Measurements from ENCODE around the gene MICAL3.
A peak's percentile ranks its signal among the peaks of the same experiment; 100 is the strongest.

Gene MICAL3

DNA sequence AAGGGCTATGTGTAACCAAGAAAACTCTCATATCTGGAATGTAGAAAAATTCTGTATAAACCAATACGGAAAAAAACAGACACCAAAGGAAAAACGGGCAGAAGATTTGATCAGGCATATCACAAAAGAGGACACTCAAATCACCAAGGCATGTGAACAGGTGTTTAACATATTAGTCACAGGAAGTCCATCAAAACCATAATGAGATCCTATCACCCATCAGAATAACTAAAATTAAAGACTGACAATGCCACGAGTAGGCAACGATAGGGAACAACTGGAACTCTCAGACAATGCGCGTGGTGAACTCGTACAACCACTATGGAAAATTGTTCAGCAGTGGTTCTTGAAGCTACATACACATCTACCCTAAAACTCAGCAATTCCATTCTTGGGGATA lies 94.5 kb downstream of the MICAL3 start:
- H3K79me1 ChIP-seq (ENCODE audit: low read length), result no peaks in the 10 kb centered on the region
- H3K18ac ChIP-seq (ENCODE audit: low read length), result no peak overlapping the region
- no peak overlapping the region for H2BK120ac ChIP-seq (ENCODE audit: insufficient read depth, low read length, poor library complexity)
- no peak overlapping the region for H3K4me3 ChIP-seq (ENCODE audit: low read depth, low read length)
- H3K9me3 ChIP-seq (ENCODE audit: insufficient read depth, low read depth, low read length), result no peaks in the 10 kb centered on the region
- H3K79me2 ChIP-seq (ENCODE audit: control insufficient read depth, insufficient read depth, low read length, poor library complexity), result no peaks in the 10 kb centered on the region
- no peak for DNase-seq
- no peak overlapping the region for H3K9ac ChIP-seq (ENCODE audit: low read length)
- no peak overlapping the region for H2AFZ ChIP-seq (ENCODE audit: insufficient read depth, low read length, poor library complexity)
- no peak overlapping the region for H4K8ac ChIP-seq (ENCODE audit: low read depth, low read length)
- H3K36me3 ChIP-seq (ENCODE audit: control insufficient read depth in 1 of 2, insufficient read depth in 2 of 2, low read length in 2 of 2), result no peaks in the 10 kb centered on the region
- no peaks in the 10 kb centered on the region for H3K4me1 ChIP-seq (ENCODE audit: control insufficient read depth in 1 of 2, insufficient read depth in 2 of 2, low read length in 2 of 2)
- H3K27me3 ChIP-seq (ENCODE audit: insufficient read depth, low read length), result no peaks in the 10 kb centered on the region
- no CpG with 5 or more reads among the region's 7 CpGs for WGBS (ENCODE audit: extremely low coverage, insufficient coverage, insufficient read length)
- no peak overlapping the region for H4K12ac ChIP-seq (ENCODE audit: low read depth, low read length)
- H2AK5ac ChIP-seq (ENCODE audit: low read length), result no peak overlapping the region
- no peak overlapping the region for H3K27ac ChIP-seq (ENCODE audit: low read depth, low read length)
- H3K4me2 ChIP-seq (ENCODE audit: low read length), result no peak overlapping the region
- H4K91ac ChIP-seq (ENCODE audit: low read depth, low read length), result no peak overlapping the region
- no peak overlapping the region for H2BK12ac ChIP-seq (ENCODE audit: low read length)
- H3K4ac ChIP-seq (ENCODE audit: low read depth, low read length), result no peak overlapping the region
- no peak overlapping the region for H3K14ac ChIP-seq (ENCODE audit: low read length)
- H2BK5ac ChIP-seq (ENCODE audit: low read depth, low read length, poor library complexity), result no peak overlapping the region
- H3K23ac ChIP-seq (ENCODE audit: low read length), result no peak overlapping the region

- no peaks in the 10 kb centered on the region for H3K4me1 ChIP-seq (ENCODE audit: control insufficient read depth in 1 of 2, insufficient read depth in 2 of 2, low read length in 2 of 2)
- H3K18ac ChIP-seq (ENCODE audit: low read length), result no peak overlapping the region
- peak; percentile 56 to 91 for DNase-seq
- H3K27ac ChIP-seq (ENCODE audit: low read depth, low read length), result no peak overlapping the region
- no peaks in the 10 kb centered on the region for H3K79me1 ChIP-seq (ENCODE audit: low read length)
- no peak overlapping the region for H4K91ac ChIP-seq (ENCODE audit: low read depth, low read length)
- no peak overlapping the region for H3K4me3 ChIP-seq (ENCODE audit: low read depth, low read length)
- H3K27me3 ChIP-seq (ENCODE audit: insufficient read depth, low read length), result no peaks in the 10 kb centered on the region
- no peak overlapping the region for H3K23ac ChIP-seq (ENCODE audit: low read length)
- no peak overlapping the region for H2AK5ac ChIP-seq (ENCODE audit: low read length)
- no peaks in the 10 kb centered on the region for H3K79me2 ChIP-seq (ENCODE audit: control insufficient read depth, insufficient read depth, low read length, poor library complexity)
- no peak overlapping the region for H3K4me2 ChIP-seq (ENCODE audit: low read length)
- no peak overlapping the region for H3K4ac ChIP-seq (ENCODE audit: low read depth, low read length)
- H2BK5ac ChIP-seq (ENCODE audit: low read depth, low read length, poor library complexity), result no peak overlapping the region
- H3K9ac ChIP-seq (ENCODE audit: low read length), result no peak overlapping the region
- no peak overlapping the region for H3K14ac ChIP-seq (ENCODE audit: low read length)
- no peak overlapping the region for H4K8ac ChIP-seq (ENCODE audit: low read depth, low read length)
- H2BK120ac ChIP-seq (ENCODE audit: insufficient read depth, low read length, poor library complexity), result no peak overlapping the region
- whole genome bisulfite sequencing (ENCODE audit: extremely low coverage, insufficient coverage, insufficient read length), result no CpG with 5 or more reads among the region's 7 CpGs
- no peaks in the 10 kb centered on the region for H3K36me3 ChIP-seq (ENCODE audit: control insufficient read depth in 1 of 2, insufficient read depth in 2 of 2, low read length in 2 of 2)
- no peak overlapping the region for H4K12ac ChIP-seq (ENCODE audit: low read depth, low read length)
- H2AFZ ChIP-seq (ENCODE audit: insufficient read depth, low read length, poor library complexity), result no peak overlapping the region
- no peaks in the 10 kb centered on the region for H3K9me3 ChIP-seq (ENCODE audit: insufficient read depth, low read depth, low read length)
- no peak overlapping the region for H2BK12ac ChIP-seq (ENCODE audit: low read length)
Observed at GRCh38 chr22:17928391-17928790, 96.0 kb downstream of the MICAL3 start.

- Histone ChIP-seq H3K4ac (ENCODE audit: low read depth, low read length) (no peak overlapping the region), H3K23ac (ENCODE audit: low read length) (no peak overlapping the region), H4K12ac (ENCODE audit: low read depth, low read length) (no peak overlapping the region), H2BK5ac (ENCODE audit: low read depth, low read length, poor library complexity) (no peak overlapping the region), H3K27me3 (ENCODE audit: insufficient read depth, low read length) (no peaks in the 10 kb centered on the region), H2BK12ac (ENCODE audit: low read length) (no peak overlapping the region), H3K4me1 (ENCODE audit: control insufficient read depth in 1 of 2, insufficient read depth in 2 of 2, low read length in 2 of 2) (peaks cover 6 to 9% of the 10 kb centered on the region in 2 experiments), H4K91ac (ENCODE audit: low read depth, low read length) (no peak overlapping the region), H2AK5ac (ENCODE audit: low read length) (no peak overlapping the region), H3K4me3 (ENCODE audit: low read depth, low read length) (no peak overlapping the region), H3K36me3 (ENCODE audit: control insufficient read depth in 1 of 2, insufficient read depth in 2 of 2, low read length in 2 of 2) (no peaks in the 10 kb centered on the region), H3K18ac (ENCODE audit: low read length) (no peak overlapping the region), H3K4me2 (ENCODE audit: low read length) (no peak overlapping the region), H2BK120ac (ENCODE audit: insufficient read depth, low read length, poor library complexity) (no peak overlapping the region), H3K79me1 (ENCODE audit: low read length) (no peaks in the 10 kb centered on the region), H2AFZ (ENCODE audit: insufficient read depth, low read length, poor library complexity) (no peak overlapping the region), H3K14ac (ENCODE audit: low read length) (no peak overlapping the region), H4K8ac (ENCODE audit: low read depth, low read length) (no peak overlapping the region), H3K79me2 (ENCODE audit: control insufficient read depth, insufficient read depth, low read length, poor library complexity) (no peaks in the 10 kb centered on the region), H3K9ac (ENCODE audit: low read length) (no peak overlapping the region), H3K9me3 (ENCODE audit: insufficient read depth, low read depth, low read length) (no peaks in the 10 kb centered on the region), H3K27ac (ENCODE audit: low read depth, low read length) (no peak overlapping the region)
- no peak for DNase-seq
Observed at GRCh38 chr22:17927062-17927461, 97.3 kb downstream of the MICAL3 start.

- H3K27me3 ChIP-seq (ENCODE audit: insufficient read depth, low read length), result no peaks in the 10 kb centered on the region
- DNase-seq, result no peak
- H3K9ac ChIP-seq (ENCODE audit: low read length), result no peak overlapping the region
- no peak overlapping the region for H3K4me2 ChIP-seq (ENCODE audit: low read length)
- no peaks in the 10 kb centered on the region for H3K9me3 ChIP-seq (ENCODE audit: insufficient read depth, low read depth, low read length)
- no peak overlapping the region for H2BK5ac ChIP-seq (ENCODE audit: low read depth, low read length, poor library complexity)
- no peak overlapping the region for H4K12ac ChIP-seq (ENCODE audit: low read depth, low read length)
- H3K18ac ChIP-seq (ENCODE audit: low read length), result no peak overlapping the region
- H3K14ac ChIP-seq (ENCODE audit: low read length), result no peak overlapping the region
- no peak overlapping the region for H3K4ac ChIP-seq (ENCODE audit: low read depth, low read length)
- no peak overlapping the region for H3K4me3 ChIP-seq (ENCODE audit: low read depth, low read length)
- H3K36me3 ChIP-seq (ENCODE audit: control insufficient read depth in 1 of 2, insufficient read depth in 2 of 2, low read length in 2 of 2), result no peaks in the 10 kb centered on the region
- H3K79me1 ChIP-seq (ENCODE audit: low read length), result peaks cover 3% of the 10 kb centered on the region
- no peak overlapping the region for H2BK120ac ChIP-seq (ENCODE audit: insufficient read depth, low read length, poor library complexity)
- no peak overlapping the region for H4K8ac ChIP-seq (ENCODE audit: low read depth, low read length)
- no peak overlapping the region for H2AK5ac ChIP-seq (ENCODE audit: low read length)
- H2AFZ ChIP-seq (ENCODE audit: insufficient read depth, low read length, poor library complexity), result no peak overlapping the region
- H3K4me1 ChIP-seq (ENCODE audit: control insufficient read depth in 1 of 2, insufficient read depth in 2 of 2, low read length in 2 of 2), result peaks cover 9 to 13% of the 10 kb centered on the region in 2 experiments
- H4K91ac ChIP-seq (ENCODE audit: low read depth, low read length), result no peak overlapping the region
- H3K79me2 ChIP-seq (ENCODE audit: control insufficient read depth, insufficient read depth, low read length, poor library complexity), result no peaks in the 10 kb centered on the region
- no peak overlapping the region for H3K27ac ChIP-seq (ENCODE audit: low read depth, low read length)
- H3K23ac ChIP-seq (ENCODE audit: low read length), result no peak overlapping the region
- no CpG with 5 or more reads among the region's 7 CpGs for WGBS (ENCODE audit: extremely low coverage, insufficient coverage, insufficient read length)
- H2BK12ac ChIP-seq (ENCODE audit: low read length), result no peak overlapping the region
Observed at GRCh38 chr22:17926516-17926915, 97.8 kb downstream of the MICAL3 start.
